Left lung (tissue), 10 donors: ENCODE data around the gene TMEM119. TPM values are rescaled to one million over a fixed set of nuclear protein-coding genes. Genes with fewer than 3 reads are reported as not detected.
"Not testable (repeated sequence)": the region's sequence is repeated elsewhere in the genome, so short reads cannot be mapped to it uniquely, and the experiment has no call there.

Experiments used
- ATAC-seq: fragments of 200-7000 bp; cut with Tn5 transposase; one replicate; pipeline ENCODE4 v1.9.1; 2020; ENCODE audit warnings: moderate library complexity
- DNase-seq, 4 donors: peaks; one replicate each; pipeline ENCODE4 v3.0.0-alpha.2; 2013 to 2020
- H3K27ac ChIP-seq, 2 donors: fragments of 200-600 bp; sonication (generic) in 1 of 2; one replicate each; pipeline versions ENCODE4 v1.5.0 to v1.8.0; 2020 to 2021
- H3K27me3 ChIP-seq, 2 donors: fragments of 200-600 bp; sonication (generic) in 1 of 2; one replicate each; pipeline versions ENCODE4 v1.5.0 to v1.8.0; 2020 to 2021
- H3K36me3 ChIP-seq, 2 donors: fragments of 200-600 bp; sonication (generic) in 1 of 2; one replicate each; pipeline versions ENCODE4 v1.5.0 to v1.8.0; 2020 to 2021
- H3K4me1 ChIP-seq, 2 donors: fragments of 200-600 bp; one replicate each; pipeline ENCODE4 v1.8.0; 2021
- H3K4me3 ChIP-seq, 2 donors: fragments of 200-600 bp; sonication (generic) in 1 of 2; one replicate each; pipeline versions ENCODE4 v1.5.0 to v1.8.0; 2020 to 2021; ENCODE audit warnings: mild to moderate bottlenecking in 1 of 2
- H3K9me3 ChIP-seq, 2 donors: fragments of 200-600 bp; sonication (generic) in 1 of 2; one replicate each; pipeline versions ENCODE4 v1.5.0 to v1.8.0; 2020 to 2021
- CTCF ChIP-seq, 2 donors: fragments of 200-600 bp; sonication (generic) in 1 of 2; IDR thresholded peaks; one replicate each; pipeline versions ENCODE4 v1.5.0 to v1.8.0; 2021; ENCODE audit warnings: antibody characterized with exemption in 2 of 2
- intact Hi-C, 2 donors: fragments of 100-400 bp; cut with DNase I; formaldehyde crosslinking; loops; one replicate each; pipeline versions ENCODE4 v1.11.2 to v1.14.2; 2022
- polyA plus RNA-seq, 6 donors: library from polyadenylated mRNA; unstranded; fragments of 120-200 nt; gene quantifications; one replicate each; pipeline ENCODE4 v1.2.1, GENCODE V29; 2013; ENCODE audit not compliant: insufficient read length in 6 of 6
- total RNA-seq, 2 donors: library from RNA; stranded (reverse); fragmentation: NEBNext Ultra II Directional; extraction: Animal tissue kit (Norgen Biotek cat#: 25700); gene quantifications; one replicate each; pipeline ENCODE4 v1.2.1, GENCODE V29; 2021
- donor health status: DM: no; HTN: yes; CAD: no.
- donor health status: DM: no; HTN: no; CAD: no.

The TMEM119 gene
- total and polyA plus RNA-seq, 8 donors: 34.0 to 90.9 (median 45.9) TPM

- no peaks in the 10 kb centered on the region for H3K36me3 ChIP-seq
- no peaks in the 10 kb centered on the region for H3K9me3 ChIP-seq
- H3K4me3 ChIP-seq: peak within 1 kb of the TSS; percentile 25 to 57
- peak within 1 kb of the TSS; percentile 84 to 94 for H3K27ac ChIP-seq
- peak in 1 of 2 donors; percentile 25 for TF ChIP-seq CTCF (IDR thresholded peaks at IDR 0.05)
- H3K27me3 ChIP-seq: no peaks in the 10 kb centered on the region
- ATAC-seq (peak; percentile 47), DNase-seq (peak in 2 of 4 donors; percentile 93)
- intact Hi-C loops: no loop called here
- peaks cover 33 to 96% of the 10 kb centered on the region in 2 donors for H3K4me1 ChIP-seq
Observed at GRCh38 chr12:108633534-108634248, 35.8 kb upstream of the TMEM119 start, which contains the start of gene SELPLG. TSS of gene SELPLG (minus strand) at chr12:108633894. CDS start at chr12:108624307, 9,587 bp downstream.

- H3K27ac ChIP-seq: peak overlapping the region; percentile 84 to 94
- intact Hi-C loops: no loop called here
- no peaks in the 10 kb centered on the region for H3K9me3 ChIP-seq
- H3K36me3 ChIP-seq: no peaks in the 10 kb centered on the region
- no peak for TF ChIP-seq CTCF (IDR thresholded peaks at IDR 0.05)
- DNase-seq (no peak), ATAC-seq (no peak)
- peak overlapping the region; percentile 25 to 57 for H3K4me3 ChIP-seq
- no peaks in the 10 kb centered on the region for H3K27me3 ChIP-seq
- peaks cover 36 to 96% of the 10 kb centered on the region in 2 donors for H3K4me1 ChIP-seq
Observed at GRCh38 chr12:108633081-108633533, 35.2 kb upstream of the TMEM119 start.

- H3K9me3 ChIP-seq, H3K27me3 ChIP-seq, intact Hi-C loops, ATAC-seq, H3K36me3 ChIP-seq: not testable (repeated sequence)
- Histone ChIP-seq H3K4me1 (peaks cover 35 to 95% of the 10 kb centered on the region in 2 donors), H3K4me3 (peak overlapping the region in 1 of 2 donors; percentile 57), H3K27ac (peak overlapping the region in 1 of 2 donors; percentile 94)
- peak in 1 of 4 donors; percentile 30 for DNase-seq
Observed at GRCh38 chr12:108631261-108631660, 33.4 kb upstream of the TMEM119 start.

GRCh38 chr12:108630481-108631207 is 32.8 kb upstream of the TMEM119 start:
- Histone ChIP-seq H3K4me1 (peaks cover 32 to 89% of the 10 kb centered on the region in 2 donors), H3K4me3 (peak overlapping the region in 1 of 2 donors; percentile 57), H3K27me3 (no peaks in the 10 kb centered on the region), H3K36me3 (no peaks in the 10 kb centered on the region), H3K9me3 (no peaks in the 10 kb centered on the region), H3K27ac (peak overlapping the region; percentile 67 to 94)
- TF ChIP-seq CTCF (IDR thresholded peaks at IDR 0.05): no peak
- intact Hi-C loops: no loop called here
- peak in 1 of 4 donors; percentile 34 for DNase-seq
- no peak for ATAC-seq

GRCh38 chr12:108629824-108630476 is 32.1 kb upstream of the TMEM119 start:
- Histone ChIP-seq H3K9me3 (no peaks in the 10 kb centered on the region), H3K4me3 (peak overlapping the region in 1 of 2 donors; percentile 57), H3K27me3 (no peaks in the 10 kb centered on the region), H3K4me1 (peaks cover 26 to 82% of the 10 kb centered on the region in 2 donors), H3K36me3 (no peaks in the 10 kb centered on the region), H3K27ac (peak overlapping the region; percentile 67 to 94)
- no peak for TF ChIP-seq CTCF (IDR thresholded peaks at IDR 0.05)
- ATAC-seq: peak; percentile 31
- peak in 2 of 4 donors; percentile 68 to 86 for DNase-seq
- intact Hi-C loops: no loop called here
